GM19193 (cell line): ENCODE data around the gene TACR2.

Source experiments
- POLR2A ChIP-seq: IDR thresholded peaks from 4 replicates; pipeline ENCODE4 v1.6.1; 2011; ENCODE audit not compliant: insufficient read depth, insufficient read length; ENCODE audit errors: extremely low read depth

Gene TACR2

DNA sequence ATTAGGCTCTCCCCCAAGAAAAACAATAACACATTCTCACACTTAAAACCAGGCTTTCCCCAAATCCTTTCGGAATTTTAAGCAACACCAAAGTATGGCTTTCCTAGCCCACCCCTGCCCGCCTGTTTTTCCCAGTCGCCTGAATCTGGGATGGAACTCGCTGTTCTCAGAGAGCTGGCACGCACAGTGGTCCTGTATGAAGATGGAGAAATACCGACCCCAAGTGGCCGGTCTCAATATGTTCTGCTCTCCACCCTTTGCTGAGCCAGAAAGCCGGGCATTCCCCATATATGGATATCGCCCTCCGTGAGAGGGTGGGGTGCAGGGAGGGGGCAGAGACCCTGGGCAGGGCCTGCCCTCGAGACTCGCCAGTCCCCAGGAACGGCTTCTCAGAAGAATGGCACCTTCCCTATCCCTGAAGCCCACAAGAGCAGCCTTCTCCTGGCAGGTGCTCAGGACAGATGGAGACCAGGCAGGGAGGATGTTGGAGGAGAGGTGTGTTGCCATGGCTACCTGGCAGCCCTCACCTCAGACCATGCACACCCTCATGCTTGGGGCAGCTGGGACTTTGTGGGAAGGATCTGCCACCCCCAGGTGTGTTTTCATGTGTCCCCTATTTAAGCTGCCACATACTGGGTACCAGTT lies 3.4 kb downstream of the TACR2 start:
- no peak for TF ChIP-seq POLR2A

GRCh38 chr10:69412232-69412790 lies 4.4 kb downstream of the TACR2 start:
- no peak for TF ChIP-seq POLR2A

DNA sequence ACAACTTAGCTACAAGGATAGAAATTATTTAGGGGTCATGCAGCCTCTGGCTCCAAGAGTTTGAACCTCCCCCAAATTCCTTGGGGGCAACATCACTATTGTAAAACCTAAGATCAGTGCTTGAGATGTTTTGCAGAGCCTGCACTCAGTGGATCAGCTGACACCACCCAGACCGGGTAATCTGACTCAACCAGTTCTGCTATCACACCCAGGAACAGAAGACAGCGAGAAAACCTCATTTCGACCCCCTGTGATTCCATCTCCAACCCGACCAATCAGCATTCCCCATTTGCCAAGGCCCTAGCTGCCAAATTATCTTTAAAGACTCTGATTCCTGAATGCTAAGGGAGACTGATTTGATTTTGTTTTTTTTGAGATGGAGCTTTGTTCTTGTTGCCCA lies 5.2 kb downstream of the TACR2 start:
- no peak for TF ChIP-seq POLR2A

DNA sequence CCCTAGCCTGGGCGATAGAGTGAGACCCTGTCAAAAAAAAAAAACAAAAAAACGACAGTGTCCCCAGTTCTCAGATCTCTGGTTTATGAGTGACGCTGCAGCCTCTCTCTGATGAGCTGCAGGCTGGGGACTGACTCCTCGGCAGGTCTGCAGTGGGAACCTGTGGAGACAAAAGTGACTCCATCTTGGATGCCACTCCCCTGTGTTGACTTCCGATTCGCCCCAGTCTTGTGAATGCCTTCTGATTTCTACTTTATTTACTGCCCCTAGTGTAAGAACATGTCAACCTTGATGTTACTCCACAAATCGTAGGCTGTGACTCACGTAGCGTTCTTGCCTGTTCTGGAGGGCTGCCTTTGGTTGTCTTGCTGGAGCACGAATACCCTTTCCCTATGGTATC lies 6.2 kb downstream of the TACR2 start:
- no peak for TF ChIP-seq POLR2A

GRCh38 chr10:69409968-69410367 lies 6.8 kb downstream of the TACR2 start:
- no peak for TF ChIP-seq POLR2A

DNA sequence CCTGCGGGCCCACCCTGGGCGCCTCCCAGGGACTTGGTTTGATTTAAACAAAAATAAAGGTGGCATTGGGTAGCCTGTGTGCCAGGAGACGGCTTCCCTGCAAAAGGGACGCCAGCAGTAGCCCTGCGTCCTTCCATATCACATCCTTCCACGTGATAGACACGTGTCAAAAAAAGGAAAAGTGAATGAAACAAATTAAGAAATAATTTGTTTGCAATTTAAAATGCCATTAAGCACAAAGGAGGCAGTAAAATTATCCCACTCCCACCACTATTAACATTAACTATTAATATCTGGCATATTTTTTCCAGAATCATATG lies 7.6 kb downstream of the TACR2 start:
- no peak for TF ChIP-seq POLR2A

DNA sequence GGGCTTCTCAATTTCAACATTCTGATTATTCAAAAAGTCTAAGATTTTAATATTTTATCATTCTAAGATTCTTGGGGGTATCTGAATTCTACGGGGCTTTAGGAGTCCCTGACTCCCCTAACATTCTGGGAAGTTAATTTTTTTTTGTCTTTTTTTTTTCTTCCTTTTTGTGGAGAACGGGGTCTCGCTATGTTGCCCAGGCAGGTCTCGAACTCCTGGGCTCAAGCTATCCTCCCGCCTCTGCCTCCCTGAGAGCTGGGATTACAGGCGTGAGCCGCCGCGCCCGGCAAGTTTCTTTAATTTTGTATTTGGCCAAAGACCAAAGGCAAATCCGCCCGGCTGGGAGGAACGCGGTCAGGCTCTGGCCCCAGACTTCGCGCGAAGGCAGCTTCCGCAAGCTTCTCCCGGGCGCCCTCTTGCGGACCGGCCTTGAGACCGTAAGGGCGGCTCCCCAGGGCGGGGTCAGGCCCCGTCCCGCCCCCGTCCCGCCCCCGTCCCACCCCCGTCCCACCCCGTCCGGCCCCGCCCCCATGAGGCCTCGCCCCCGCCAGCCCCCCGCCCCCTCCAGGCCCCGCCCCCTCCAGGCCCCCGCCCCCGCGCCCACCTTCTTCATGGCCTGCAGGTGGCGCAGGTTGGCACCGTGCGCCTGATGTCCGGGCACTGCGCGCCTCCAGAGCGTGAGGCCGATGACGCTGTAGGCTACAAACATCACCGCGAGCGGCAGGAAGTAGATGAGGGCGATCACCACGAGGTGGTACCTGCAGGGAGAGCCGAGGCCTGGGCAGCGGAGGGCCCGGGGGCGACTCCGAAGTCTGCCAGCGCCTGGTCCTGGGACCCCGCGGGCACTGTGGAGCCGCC lies 8.2 kb downstream of the TACR2 start:
- peak; percentile 44 for TF ChIP-seq POLR2A

DNA sequence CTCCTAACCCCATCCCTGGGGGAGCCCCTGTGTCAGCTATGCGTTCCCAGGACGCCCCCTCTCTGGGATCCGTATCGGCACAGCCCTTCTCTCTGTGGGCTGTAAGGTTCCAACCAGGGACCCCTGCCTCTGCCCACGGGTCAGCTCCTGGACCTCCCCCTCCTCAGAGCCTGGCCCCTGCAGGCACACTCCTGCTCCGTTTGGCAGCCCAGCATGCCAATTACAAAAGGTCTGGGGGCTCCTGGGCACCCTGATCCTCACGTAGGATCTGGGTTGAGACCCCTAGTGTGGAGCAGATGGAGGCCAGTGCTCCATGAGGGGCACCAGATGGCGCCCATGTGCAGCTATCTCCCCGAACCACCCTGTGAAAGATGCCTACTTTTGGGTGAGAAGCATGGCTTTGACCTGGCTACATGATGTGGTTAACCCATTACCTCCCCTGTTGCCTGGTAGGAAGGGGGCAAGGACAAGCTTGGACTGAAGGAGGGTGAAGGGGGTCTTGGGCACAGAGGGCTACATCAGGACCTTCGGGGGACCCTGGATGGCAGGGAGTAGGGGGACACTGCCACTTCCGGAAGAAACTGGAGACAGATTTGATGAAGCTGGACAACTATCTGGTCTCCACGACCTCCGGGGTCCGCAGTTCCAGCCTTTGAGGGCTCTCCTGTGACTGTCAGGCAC lies 9.0 kb downstream of the TACR2 start:
- TF ChIP-seq POLR2A = no peak

DNA sequence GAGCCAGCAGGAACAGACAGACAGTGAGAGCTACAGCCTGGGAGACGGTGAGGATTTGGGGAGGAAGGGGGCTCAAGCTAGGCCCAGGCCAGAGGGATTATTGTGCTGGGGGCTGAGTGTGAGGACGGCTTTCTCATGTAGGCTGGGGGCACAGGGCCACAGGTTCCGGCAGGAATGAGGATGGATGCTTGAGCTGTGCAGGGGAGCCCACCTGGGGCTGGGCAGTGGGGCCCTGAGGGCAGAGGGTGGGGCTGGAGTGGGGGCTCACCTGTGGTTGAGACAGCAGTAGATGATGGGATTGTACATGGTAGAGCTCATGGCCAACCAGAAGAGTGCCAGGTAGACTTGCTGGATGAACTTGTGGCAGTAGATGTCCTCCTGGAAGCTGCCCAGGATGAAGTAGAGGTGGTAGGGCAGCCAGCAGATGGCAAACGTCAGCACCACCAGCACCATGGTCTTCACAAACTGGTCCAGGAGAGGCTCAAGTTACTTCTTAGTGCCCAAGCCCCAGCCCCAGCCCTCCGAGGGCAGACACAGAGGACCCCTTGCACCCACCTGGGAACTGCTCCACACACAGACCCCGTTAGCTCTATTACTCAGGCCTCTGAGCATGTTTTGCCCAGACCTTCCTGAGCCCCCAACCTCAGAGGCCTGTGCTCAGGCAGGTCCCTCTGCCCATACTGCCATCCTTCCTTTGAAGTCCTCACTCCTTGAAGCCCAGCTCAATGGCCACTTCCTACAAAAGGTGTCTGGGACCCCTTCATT lies 9.7 kb downstream of the TACR2 start:
- no peak for TF ChIP-seq POLR2A

GRCh38 chr10:69406302-69406811 lies 10.4 kb downstream of the TACR2 start:
- TF ChIP-seq POLR2A = no peak

DNA sequence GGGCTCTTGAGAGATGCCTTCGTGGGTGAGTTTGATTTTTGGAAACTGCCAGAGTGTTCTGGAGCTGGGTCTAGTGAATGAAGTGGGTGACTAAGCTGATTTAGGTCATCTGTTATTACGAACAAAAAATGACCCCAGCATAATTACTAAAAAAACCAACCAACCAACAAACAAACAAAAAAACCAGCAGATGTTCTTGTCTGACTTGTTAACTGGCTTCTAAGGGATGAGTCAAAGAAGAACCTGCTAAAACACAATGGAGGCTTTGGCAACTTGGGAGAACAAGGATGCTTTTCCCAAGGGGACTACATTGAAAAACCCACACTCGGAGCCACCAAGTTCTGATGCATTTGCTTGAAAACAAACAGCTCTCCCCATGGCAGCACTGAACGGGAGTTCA lies 11.5 kb downstream of the TACR2 start:
- TF ChIP-seq POLR2A = no peak

- no peak for TF ChIP-seq POLR2A
Measured at GRCh38 chr10:69404786-69405185, 11.9 kb downstream of the TACR2 start.

GRCh38 chr10:69403519-69403918 lies 13.2 kb downstream of the TACR2 start:
- TF ChIP-seq POLR2A = no peak

DNA sequence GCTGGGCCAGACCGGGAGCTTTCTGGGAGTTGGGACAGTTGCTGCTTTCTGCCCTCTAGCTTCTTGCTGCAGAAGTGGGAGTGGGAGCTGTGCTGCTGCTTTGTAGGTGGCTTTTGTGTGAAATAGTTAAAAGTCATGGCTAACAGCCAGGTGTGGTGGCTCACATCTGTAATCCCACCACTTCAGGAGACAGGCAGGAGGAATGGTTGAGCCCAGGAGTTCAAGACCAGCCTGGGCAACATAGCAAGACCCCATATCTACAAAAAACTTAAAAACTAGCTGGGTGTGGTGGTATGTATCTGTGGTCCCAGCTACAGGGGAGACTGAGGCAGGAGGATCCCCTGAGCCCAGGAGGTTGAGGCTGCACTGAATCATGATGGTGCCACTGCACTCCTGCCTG lies 13.7 kb downstream of the TACR2 start:
- no peak for TF ChIP-seq POLR2A

DNA sequence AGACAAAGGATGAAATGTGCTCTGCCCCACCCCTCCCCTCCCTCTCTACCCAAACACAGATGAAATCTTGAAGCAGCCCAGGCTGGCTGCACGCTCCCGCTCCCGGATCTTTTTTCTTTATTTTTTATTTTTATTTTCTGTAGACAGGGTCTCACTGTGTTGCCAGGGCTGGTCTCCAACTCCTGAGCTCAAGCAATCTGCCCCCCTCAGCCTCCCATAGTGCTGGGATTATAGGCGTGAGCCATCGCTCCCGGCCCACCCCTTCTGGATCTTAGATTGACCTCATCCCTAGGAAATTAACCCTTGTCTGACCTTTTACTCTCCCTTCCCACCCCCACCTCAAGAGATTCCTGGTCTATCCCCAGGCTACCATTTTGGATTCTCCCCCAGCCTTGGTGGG lies 14.3 kb downstream of the TACR2 start:
- TF ChIP-seq POLR2A = no peak

DNA sequence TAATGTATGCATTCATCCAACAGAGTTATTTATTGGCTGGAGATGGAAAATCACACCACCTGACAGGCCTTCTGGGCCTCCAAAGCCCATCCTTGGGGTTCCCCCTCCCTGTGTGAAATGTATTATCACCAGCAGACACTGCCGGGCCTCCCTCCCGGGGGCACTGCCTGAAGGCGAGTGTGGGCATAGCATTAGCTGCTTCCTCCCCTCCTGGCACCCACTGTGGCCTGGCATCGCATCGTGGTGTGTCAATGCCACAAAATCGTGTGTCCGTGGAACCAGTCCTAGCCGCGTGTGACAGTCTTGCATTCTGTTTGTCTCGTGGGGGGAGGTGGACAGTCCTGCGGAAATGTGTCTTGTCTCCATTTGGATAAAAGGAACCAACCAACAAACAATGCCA lies 15.3 kb downstream of the TACR2 start:
- TF ChIP-seq POLR2A = no peak

DNA sequence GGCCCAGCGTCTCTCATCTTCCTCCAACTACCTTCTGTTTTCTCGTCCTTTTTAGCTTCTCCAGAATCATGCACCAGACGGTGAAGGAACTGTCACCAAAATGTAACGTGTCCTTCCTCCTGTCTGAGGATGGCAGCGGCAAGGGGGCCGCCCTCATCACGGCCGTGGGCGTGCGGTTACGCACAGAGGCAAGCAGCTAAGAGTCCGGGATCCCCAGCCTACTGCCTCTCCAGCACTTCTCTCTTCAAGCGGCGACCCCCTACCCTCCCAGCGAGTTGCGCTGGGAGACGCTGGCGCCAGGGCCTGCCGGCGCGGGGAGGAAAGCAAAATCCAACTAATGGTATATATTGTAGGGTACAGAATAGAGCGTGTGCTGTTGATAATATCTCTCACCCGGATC lies 15.8 kb downstream of the TACR2 start:
- no peak for TF ChIP-seq POLR2A
